ENCODE data around the gene HEMGN. TPM values are rescaled to one million over a fixed set of nuclear protein-coding genes. Genes with fewer than 3 reads are reported as not detected.

The HEMGN gene
- total and polyA plus RNA-seq, 2 of the 13 experiments (the other 11 are each of a cell fraction or from before 2014, with no cell fraction given): not detected

- TF ChIP-seq MLXIP (CRISPR knock-in tag; IDR thresholded peaks at IDR 0.05; ENCODE audit: borderline replicate concordance) (0 out of 2 replicates have a peak, but pooled peaks have one; percentile 32), PRDM15 (CRISPR knock-in tag; IDR thresholded peaks at IDR 0.05) (peak; percentile 55; the same call in 1 of the 2 replicates), ZBTB10 (CRISPR knock-in tag; IDR thresholded peaks at IDR 0.05; ENCODE audit: borderline replicate concordance) (no peak; the same call in 1 of the 2 replicates), PLSCR1 (CRISPR knock-in tag; IDR thresholded peaks at IDR 0.05; ENCODE audit: borderline replicate concordance) (peak; percentile 84), POLR2G (IDR thresholded peaks at IDR 0.05; ENCODE audit: low read depth, low read length) (peak; percentile 75), ZFP62 (CRISPR knock-in tag; IDR thresholded peaks at IDR 0.05) (no peak), PTBP1 (IDR thresholded peaks at IDR 0.05; ENCODE audit: low read depth, low read length, poor library complexity, severe bottlenecking) (peak; percentile 82), AHR (CRISPR knock-in tag; IDR thresholded peaks at IDR 0.05) (0 out of 2 replicates have a peak, but pooled peaks have one; percentile 19), KDM4B (CRISPR knock-in tag; IDR thresholded peaks at IDR 0.05) (0 out of 2 replicates have a peak, but pooled peaks have one; percentile 20), FOXK1 (CRISPR knock-in tag; IDR thresholded peaks at IDR 0.05; ENCODE audit: borderline replicate concordance, low read depth) (peak; percentile 34; the same call in 1 of the 2 replicates), NR2C2 (CRISPR knock-in tag; IDR thresholded peaks at IDR 0.05; ENCODE audit: borderline replicate concordance) (peak; percentile 26; the same call in 1 of the 2 replicates), ZNF629 (CRISPR knock-in tag; conservative IDR thresholded peaks at IDR 0.05) (0 out of 2 replicates have a peak, but pooled peaks have one; percentile 3), SNAPC2 (CRISPR knock-in tag; IDR thresholded peaks at IDR 0.05) (0 out of 2 replicates have a peak, but pooled peaks have one; percentile 59), FOXM1 (CRISPR knock-in tag; IDR thresholded peaks at IDR 0.05) (0 out of 2 replicates have a peak, but pooled peaks have one; percentile 11), AKAP8 (CRISPR knock-in tag; IDR thresholded peaks at IDR 0.05) (peak; percentile 33; the same call in 1 of the 2 replicates), KDM2A (CRISPR knock-in tag; IDR thresholded peaks at IDR 0.05; ENCODE audit: borderline replicate concordance, low read depth) (peak; percentile 84)
These were observed 45.0 kb upstream of the HEMGN start, which contains the start of gene ANP32B (continued) for GRCh38 chr9:97982683-97983588.
